SK-N-MC (cell line): ENCODE measurements around the gene RAB11B.
"Not testable (repeated sequence)": the region's sequence is repeated elsewhere in the genome, so short reads cannot be mapped to it uniquely, and the experiment has no call there.

Experiments
- DNase-seq: peaks from one replicate; pipeline ENCODE4 v3.0.0-alpha.2; 2011; ENCODE audit warnings: low read depth, low spot score
- H3K27ac ChIP-seq: fragments of 200-600 bp; sonication (generic); 2 replicates; pipeline ENCODE4 v1.5.1; 2016; ENCODE audit warnings: mixed run types
- H3K36me3 ChIP-seq: fragments of 200-600 bp; sonication (generic); 2 replicates; pipeline ENCODE4 v1.6.1; 2017; ENCODE audit warnings: antibody characterized with exemption, low read length, mixed read lengths; ENCODE audit not compliant: insufficient read depth
- H3K4me3 ChIP-seq: fragments of 200-600 bp; sonication (generic); 2 replicates; pipeline ENCODE4 v1.5.1; 2016
- H3K9ac ChIP-seq: fragments of 200-600 bp; sonication (generic); 2 replicates; pipeline ENCODE4 v1.8.0; 2017; ENCODE audit warnings: mixed run types, mixed read lengths; ENCODE audit not compliant: insufficient read length
- H3K9me3 ChIP-seq: fragments of 200-600 bp; sonication (generic); 2 replicates; pipeline ENCODE4 v1.6.1; 2017; ENCODE audit warnings: low read depth, mild to moderate bottlenecking, antibody characterized with exemption, low read length, moderate library complexity, mixed read lengths
- EZH2 ChIP-seq: fragments of 200-600 bp; sonication (generic); IDR thresholded peaks from one replicate; pipeline ENCODE4 v1.6.1; 2017; ENCODE audit warnings: antibody characterized with exemption
- FOXP2 ChIP-seq: optimal IDR thresholded peaks from 2 replicates; pipeline ENCODE3; 2011; ENCODE audit warnings: mild to moderate bottlenecking, moderate library complexity; ENCODE audit not compliant: insufficient read depth; ENCODE audit errors: extremely low read length, control extremely low read depth
- POLR2AphosphoS5 ChIP-seq: IDR thresholded peaks from 2 replicates; pipeline ENCODE4 v1.6.1; 2012; ENCODE audit warnings: mild to moderate bottlenecking, low read depth, low read length, borderline replicate concordance

RAB11B gene

GRCh38 chr19:8377598-8377997 is 12.6 kb upstream of the RAB11B start:
- no peak overlapping the region for H3K9ac ChIP-seq
- H3K4me3 ChIP-seq, result no peak overlapping the region
- peaks cover 7% of the 10 kb centered on the region; the same call in 1 of the 2 replicates for H3K36me3 ChIP-seq
- no peak overlapping the region for H3K27ac ChIP-seq
- no peaks in the 10 kb centered on the region for H3K9me3 ChIP-seq
- TF ChIP-seq POLR2AphosphoS5 (no peak), EZH2 (no peak), FOXP2 (no peak)
- DNase-seq, result no peak

- not testable (repeated sequence) for H3K36me3 ChIP-seq, H3K9me3 ChIP-seq, H3K9ac ChIP-seq, H3K4me3 ChIP-seq, DNase-seq, H3K27ac ChIP-seq
These were observed 10.8 kb upstream of the RAB11B start for GRCh38 chr19:8379156-8379891.

GRCh38 chr19:8384569-8384968 is 5.6 kb upstream of the RAB11B start:
- DNase-seq, H3K36me3 ChIP-seq, H3K9me3 ChIP-seq, H3K4me3 ChIP-seq, H3K27ac ChIP-seq, H3K9ac ChIP-seq: not testable (repeated sequence)

GRCh38 chr19:8385103-8385502 is 5.1 kb upstream of the RAB11B start:
- H3K9me3 ChIP-seq, H3K27ac ChIP-seq, DNase-seq, H3K9ac ChIP-seq, H3K36me3 ChIP-seq, H3K4me3 ChIP-seq: not testable (repeated sequence)

GRCh38 chr19:8385566-8385965 is 4.6 kb upstream of the RAB11B start:
- H3K36me3 ChIP-seq, H3K9ac ChIP-seq, H3K9me3 ChIP-seq, H3K4me3 ChIP-seq, DNase-seq, H3K27ac ChIP-seq: not testable (repeated sequence)

GRCh38 chr19:8386419-8386818 is 3.7 kb upstream of the RAB11B start:
- not testable (repeated sequence) for H3K36me3 ChIP-seq, H3K27ac ChIP-seq, H3K9ac ChIP-seq, H3K9me3 ChIP-seq, H3K4me3 ChIP-seq, DNase-seq

- no peak overlapping the region for H3K27ac ChIP-seq
- TF ChIP-seq FOXP2, result no peak
- no peak for TF ChIP-seq EZH2
- TF ChIP-seq POLR2AphosphoS5, result no peak
- no peaks in the 10 kb centered on the region for H3K9me3 ChIP-seq
- no peak overlapping the region for H3K9ac ChIP-seq
- no peaks in the 10 kb centered on the region for H3K36me3 ChIP-seq
- no peak overlapping the region for H3K4me3 ChIP-seq
- no peak for DNase-seq
These were observed 3.2 kb upstream of the RAB11B start for GRCh38 chr19:8386990-8387389.

- H3K9ac ChIP-seq, result no peak overlapping the region
- H3K9me3 ChIP-seq, result no peaks in the 10 kb centered on the region
- DNase-seq, result no peak
- no peak overlapping the region for H3K4me3 ChIP-seq
- TF ChIP-seq FOXP2, result no peak
- TF ChIP-seq EZH2, result no peak
- TF ChIP-seq POLR2AphosphoS5, result no peak
- H3K27ac ChIP-seq, result no peak overlapping the region
- no peaks in the 10 kb centered on the region for H3K36me3 ChIP-seq
These were observed 2.2 kb upstream of the RAB11B start for GRCh38 chr19:8387688-8388611.

GRCh38 chr19:8388612-8388958 is 1.6 kb upstream of the RAB11B start:
- no peaks in the 10 kb centered on the region for H3K36me3 ChIP-seq
- H3K4me3 ChIP-seq, result no peak overlapping the region
- H3K9me3 ChIP-seq, result no peaks in the 10 kb centered on the region
- DNase-seq, result no peak
- H3K27ac ChIP-seq, result no peak overlapping the region
- no peak overlapping the region for H3K9ac ChIP-seq
- TF ChIP-seq POLR2AphosphoS5, result no peak
- TF ChIP-seq EZH2, result no peak
- TF ChIP-seq FOXP2, result no peak
